Testis (tissue), 2 donors: Measurements from ENCODE around the gene MLLT1.

Source experiments
- CTCF ChIP-seq, 3 experiments: fragments of 450-650 bp in 2 of 3; fragments of 200-600 bp in 1 of 3; sonication (generic) in 1 of 3; IDR thresholded peaks; one replicate each; pipeline ENCODE4 v1.5.1; 2016 to 2019; ENCODE audit warnings: antibody characterized with exemption in 3 of 3, mild to moderate bottlenecking in 2 of 3, moderate library complexity in 1 of 3
- POLR2A ChIP-seq: fragments of 450-650 bp; IDR thresholded peaks from one replicate; pipeline ENCODE4 v1.6.1; 2017; ENCODE audit warnings: antibody characterized with exemption, mild to moderate bottlenecking, moderate library complexity

- TF ChIP-seq CTCF (IDR thresholded peaks at IDR 0.05) (no peak), POLR2A (no peak)
These were observed 10.5 kb downstream of the MLLT1 start for GRCh38 chr19:6269101-6269886.
